ENCODE data around the gene SHISAL1. TPM values are rescaled to one million over a fixed set of nuclear protein-coding genes. Genes with fewer than 3 reads are reported as not detected.

SHISAL1 gene
- total RNA-seq, 1 experiment from 2014 or later: 2.9 TPM

- Histone ChIP-seq H3K18ac (ENCODE audit: insufficient read length, low read depth, low read length) (no peak overlapping the region), H3K14ac (ENCODE audit: insufficient read depth, low read length) (no peak overlapping the region), H4K20me1 (ENCODE audit: control insufficient read depth, insufficient read depth, insufficient read length) (no peaks in the 10 kb centered on the region), H2BK120ac (ENCODE audit: low read depth, low read length, poor library complexity, severe bottlenecking) (no peak overlapping the region), H3K9me3 (ENCODE audit: control insufficient read depth, low read depth, low read length) (no peaks in the 10 kb centered on the region), H3K23me2 (ENCODE audit: insufficient read length, low read depth, low read length, poor library complexity, severe bottlenecking) (peaks cover 2% of the 10 kb centered on the region), H2BK15ac (ENCODE audit: low read depth, low read length) (no peak overlapping the region), H4K91ac (ENCODE audit: insufficient read length, low read depth, low read length) (no peak overlapping the region), H2BK12ac (ENCODE audit: insufficient read length, low read depth, low read length) (no peak overlapping the region), H4K8ac (replicated peaks; ENCODE audit: insufficient read length, low read depth, low read length) (no peak overlapping the region), H4K5ac (ENCODE audit: insufficient read length, low read depth, low read length) (no peak overlapping the region), H3K27ac (ENCODE audit: insufficient read length, low read depth, low read length) (no peak overlapping the region), H3K9ac (ENCODE audit: extremely low read depth, insufficient read length, low read length) (no peak overlapping the region), H2BK20ac (ENCODE audit: low read depth, low read length, poor library complexity, severe bottlenecking) (no peak overlapping the region), H2BK5ac (ENCODE audit: insufficient read length, low read length) (no peak overlapping the region), H3T11ph (ENCODE audit: low read length) (no peak overlapping the region), H3K4me2 (ENCODE audit: insufficient read depth, insufficient read length, low read length) (no peak overlapping the region), H2AFZ (ENCODE audit: low read length) (no peak overlapping the region), H3K4ac (ENCODE audit: low read depth, low read length) (no peak overlapping the region), H3K79me1 (ENCODE audit: insufficient read depth, low read depth, low read length, poor library complexity, severe bottlenecking) (no peaks in the 10 kb centered on the region), H3K79me2 (ENCODE audit: insufficient read depth, low read length) (no peaks in the 10 kb centered on the region), H3K27me3 (ENCODE audit: insufficient read depth, low read length) (no peaks in the 10 kb centered on the region), H3K56ac (ENCODE audit: insufficient read length, low read depth, low read length) (no peak overlapping the region), H3K4me1 (ENCODE audit: insufficient read depth, low read length) (peaks cover 4% of the 10 kb centered on the region; the same call in 1 of the 2 replicates), H2AK5ac (ENCODE audit: insufficient read length, low read length) (no peak overlapping the region), H3K23ac (ENCODE audit: insufficient read length, low read depth, low read length) (no peak overlapping the region)
- no peak overlapping the region for H3K27ac Mint-ChIP-seq
- H3K9me3 Mint-ChIP-seq: no peaks in the 10 kb centered on the region
- DNase-seq: no peak
- H3K36me3 Mint-ChIP-seq (ENCODE audit: insufficient read depth in 1 of 3, low read depth in 3 of 3): no peaks in the 10 kb centered on the region
- peaks cover 12% of the 10 kb centered on the region for H3K27me3 Mint-ChIP-seq (ENCODE audit: low read depth)
- peaks cover 12 to 46% of the 10 kb centered on the region in 2 experiments for H3K4me1 Mint-ChIP-seq
- no CpG with 5 or more reads among the region's 4 CpGs for WGBS (ENCODE audit: extremely low coverage, insufficient read length, low lambda C conversion rate)
- no peak overlapping the region for H3K4me3 Mint-ChIP-seq
- no peak for TF ChIP-seq CTCF (conservative IDR thresholded peaks at IDR 0.05)
Measured at GRCh38 chr22:44355716-44356070, 42.9 kb upstream of the SHISAL1 start.
